Ovary (tissue), 3 donors: Measurements from ENCODE around the gene NID2.

Experiments used
- CTCF ChIP-seq, 3 donors: fragments of 450-650 bp in 2 of 3; fragments of 200-600 bp in 1 of 3; IDR thresholded peaks; one replicate each; pipeline versions ENCODE4 v1.5.1 to v1.8.0; 2016 to 2022; ENCODE audit warnings: antibody characterized with exemption in 3 of 3, mild to moderate bottlenecking in 1 of 3
- POLR2A ChIP-seq: fragments of 450-650 bp; IDR thresholded peaks from one replicate; pipeline ENCODE4 v1.6.1; 2017; ENCODE audit warnings: antibody characterized with exemption, mild to moderate bottlenecking, moderate library complexity
- donor health status: DM: no; HTN: no; CAD: no.

- no peak for TF ChIP-seq CTCF (IDR thresholded peaks at IDR 0.05)
- TF ChIP-seq POLR2A: no peak
These were observed 23.9 kb downstream of the NID2 start for GRCh38 chr14:52044791-52045522.
